ENCODE results near the gene CORO2A.

DNA sequence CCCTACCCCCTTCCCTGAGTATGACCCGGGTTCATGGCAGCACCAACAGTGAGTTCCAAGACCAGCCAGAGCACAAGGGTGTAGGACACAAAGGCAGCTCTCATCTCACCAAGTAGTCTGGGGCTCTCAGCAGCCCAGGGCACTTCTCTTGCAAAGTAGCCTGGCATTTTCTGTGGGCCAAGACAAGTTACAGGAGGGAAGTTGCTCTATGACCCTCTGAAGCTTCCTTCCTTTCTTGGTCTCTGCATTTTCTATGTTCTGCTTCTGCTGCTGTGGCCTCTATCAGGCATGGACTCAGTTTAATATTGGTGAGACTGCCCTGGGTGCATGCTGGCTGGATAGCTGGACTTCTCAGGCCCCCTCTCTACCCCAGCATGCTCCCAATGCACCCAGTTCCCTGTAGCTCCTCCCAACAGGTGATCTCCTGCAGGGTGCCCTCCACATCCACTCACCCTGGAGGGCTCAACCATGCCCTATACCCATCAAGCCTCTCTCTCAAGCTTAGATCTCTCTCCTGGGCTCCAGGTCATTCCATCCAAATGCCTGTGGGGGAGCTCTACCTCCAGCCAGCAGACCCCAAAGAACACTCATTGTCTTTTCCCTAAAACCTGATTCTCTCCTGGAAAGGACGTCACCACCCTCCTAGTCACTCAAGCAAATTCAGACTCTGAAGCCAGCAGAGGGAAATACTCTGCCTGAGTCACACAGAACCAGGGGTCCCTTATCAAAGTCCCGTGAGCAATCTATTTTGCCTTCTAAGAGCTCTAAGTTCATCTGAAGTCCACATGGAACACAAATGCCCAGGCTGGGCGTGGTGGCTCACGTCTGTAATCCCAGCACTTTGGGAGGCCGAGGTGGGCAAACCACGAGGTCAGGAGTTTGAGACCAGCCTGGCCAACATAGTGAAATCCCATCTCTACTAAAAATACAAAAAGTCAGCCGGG lies 49.2 kb upstream of the CORO2A start:
- TF ChIP-seq, protein P1, sequence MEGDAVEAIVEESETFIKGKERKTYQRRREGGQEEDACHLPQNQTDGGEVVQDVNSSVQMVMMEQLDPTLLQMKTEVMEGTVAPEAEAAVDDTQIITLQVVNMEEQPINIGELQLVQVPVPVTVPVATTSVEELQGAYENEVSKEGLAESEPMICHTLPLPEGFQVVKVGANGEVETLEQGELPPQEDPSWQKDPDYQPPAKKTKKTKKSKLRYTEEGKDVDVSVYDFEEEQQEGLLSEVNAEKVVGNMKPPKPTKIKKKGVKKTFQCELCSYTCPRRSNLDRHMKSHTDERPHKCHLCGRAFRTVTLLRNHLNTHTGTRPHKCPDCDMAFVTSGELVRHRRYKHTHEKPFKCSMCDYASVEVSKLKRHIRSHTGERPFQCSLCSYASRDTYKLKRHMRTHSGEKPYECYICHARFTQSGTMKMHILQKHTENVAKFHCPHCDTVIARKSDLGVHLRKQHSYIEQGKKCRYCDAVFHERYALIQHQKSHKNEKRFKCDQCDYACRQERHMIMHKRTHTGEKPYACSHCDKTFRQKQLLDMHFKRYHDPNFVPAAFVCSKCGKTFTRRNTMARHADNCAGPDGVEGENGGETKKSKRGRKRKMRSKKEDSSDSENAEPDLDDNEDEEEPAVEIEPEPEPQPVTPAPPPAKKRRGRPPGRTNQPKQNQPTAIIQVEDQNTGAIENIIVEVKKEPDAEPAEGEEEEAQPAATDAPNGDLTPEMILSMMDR (IDR thresholded peaks at IDR 0.05) = no peak
- TF ChIP-seq EP300 (IDR thresholded peaks at IDR 0.05) = no peak
- no peak for TF ChIP-seq POLR2A (IDR thresholded peaks at IDR 0.05)
- no peak for TF ChIP-seq POLR2AphosphoS5 (IDR thresholded peaks at IDR 0.05)
